Ectodermal cell (in vitro differentiated cells): ENCODE measurements around the gene SLC48A1.

Experiments
- H3K27ac ChIP-seq: 2 replicates; pipeline ENCODE4 v1.7.0; 2013; ENCODE audit warnings: mild to moderate bottlenecking, low read depth, low read length; ENCODE audit not compliant: insufficient read depth, poor library complexity, severe bottlenecking
- H3K27me3 ChIP-seq: 2 replicates; pipeline ENCODE4 v1.7.0; 2013; ENCODE audit warnings: mild to moderate bottlenecking, low read length; ENCODE audit not compliant: insufficient read depth, control insufficient read depth, poor library complexity, severe bottlenecking
- H3K36me3 ChIP-seq: one replicate; pipeline ENCODE4 v1.7.0; 2013; ENCODE audit warnings: low read length; ENCODE audit not compliant: control insufficient read depth, insufficient read depth
- H3K4me1 ChIP-seq: one replicate; pipeline ENCODE4 v1.7.0; 2013; ENCODE audit warnings: low read length; ENCODE audit not compliant: control insufficient read depth, insufficient read depth
- H3K4me3 ChIP-seq: 2 replicates; pipeline ENCODE4 v1.7.0; 2013; ENCODE audit warnings: low read depth, low read length, control low read depth; ENCODE audit not compliant: insufficient read depth
- H3K9me3 ChIP-seq: 2 replicates; pipeline ENCODE4 v1.7.0; 2013; ENCODE audit warnings: mild to moderate bottlenecking, low read length, moderate library complexity; ENCODE audit not compliant: control insufficient read depth
- WGBS, 2 experiments: methylation state at CpG; one replicate each; pipeline ENCODE4 v1.1.7; 2013; ENCODE audit warnings: missing lambda C conversion rate in 2 of 2; 5-methylcytosine and 5-hydroxymethylcytosine counted together

The SLC48A1 gene

DNA sequence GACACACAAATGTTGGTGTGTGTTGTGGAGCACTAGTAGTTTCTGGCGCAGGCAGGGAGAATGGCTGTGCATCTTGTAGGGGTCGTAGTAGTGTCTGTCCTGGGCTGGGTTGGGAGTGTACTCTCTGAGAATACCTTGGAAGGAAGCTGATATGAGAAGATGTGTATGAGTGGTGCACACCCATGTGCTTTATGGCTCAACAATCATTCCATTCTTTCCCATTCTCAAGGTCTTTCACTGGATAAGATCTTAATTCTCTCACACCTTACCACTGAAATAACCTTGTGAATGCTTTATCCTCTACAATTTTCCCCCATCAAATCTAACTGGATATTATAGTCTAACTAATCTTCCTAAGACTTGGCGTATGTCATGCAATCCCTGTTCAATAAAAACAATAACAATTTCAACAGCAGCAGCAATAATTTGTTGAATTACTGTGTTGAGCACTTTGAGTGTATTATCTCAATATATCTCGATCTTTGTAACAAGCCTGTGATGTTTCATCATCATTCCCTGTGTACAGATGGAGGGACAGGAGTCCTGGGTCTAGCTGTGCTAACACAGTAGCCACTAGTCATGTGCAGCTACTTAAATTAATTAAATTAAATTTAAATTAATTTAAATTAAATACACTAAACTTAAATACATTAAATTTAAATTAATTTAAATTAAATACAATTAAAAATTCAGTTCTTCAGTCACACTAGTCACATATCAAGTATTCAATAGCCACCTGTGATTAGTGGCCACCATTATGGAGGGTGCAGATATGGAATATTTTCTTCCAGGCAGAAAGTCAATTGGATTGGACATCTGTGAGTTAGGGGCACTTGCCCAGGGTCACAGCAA lies 3.6 kb upstream of the SLC48A1 start:
- WGBS, 2 experiments = 94% methylated on average over 4 of the region's 4 CpGs
- H3K36me3 ChIP-seq = no peaks in the 10 kb centered on the region
- H3K27me3 ChIP-seq = peaks cover 22% of the 10 kb centered on the region
- H3K4me3 ChIP-seq = no peak overlapping the region
- H3K27ac ChIP-seq = no peak overlapping the region
- H3K4me1 ChIP-seq = no peaks in the 10 kb centered on the region
- H3K9me3 ChIP-seq = no peaks in the 10 kb centered on the region

DNA sequence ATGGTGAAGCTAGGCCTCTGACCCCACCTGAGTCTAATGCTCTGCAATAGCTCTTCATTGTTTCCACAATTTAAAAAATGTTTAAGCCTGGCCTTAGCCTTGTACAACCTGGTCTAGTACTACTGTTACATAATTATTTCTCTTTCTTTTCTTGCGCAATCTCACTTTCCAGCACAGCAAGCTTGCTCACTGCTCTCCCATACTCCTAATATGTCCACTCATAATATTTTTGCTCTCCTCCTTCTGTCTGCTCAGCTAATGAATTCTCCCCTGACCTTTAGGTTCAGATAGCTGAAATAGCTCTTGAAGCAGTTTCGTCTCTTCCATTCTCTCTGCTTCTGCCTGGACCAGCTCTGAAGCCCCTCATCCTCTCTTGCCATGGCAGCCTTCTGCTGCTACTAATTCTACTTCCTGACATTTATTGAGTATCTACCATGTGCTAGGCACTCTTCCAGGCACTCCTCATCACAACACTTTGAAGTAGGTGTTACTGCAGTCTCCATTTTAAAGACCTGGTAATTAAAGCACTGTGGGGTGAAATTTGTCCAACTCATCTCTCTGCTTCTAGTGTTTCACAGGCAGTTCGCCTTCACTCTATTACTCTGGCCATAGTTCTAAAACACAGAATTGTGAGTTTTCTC lies 2.8 kb upstream of the SLC48A1 start:
- Histone ChIP-seq H3K27ac (no peak overlapping the region), H3K4me3 (no peak overlapping the region), H3K36me3 (no peaks in the 10 kb centered on the region), H3K9me3 (no peaks in the 10 kb centered on the region), H3K4me1 (no peaks in the 10 kb centered on the region), H3K27me3 (peaks cover 23% of the 10 kb centered on the region)
- WGBS, 2 experiments = 93% methylated on average over 3 of the region's 3 CpGs

DNA sequence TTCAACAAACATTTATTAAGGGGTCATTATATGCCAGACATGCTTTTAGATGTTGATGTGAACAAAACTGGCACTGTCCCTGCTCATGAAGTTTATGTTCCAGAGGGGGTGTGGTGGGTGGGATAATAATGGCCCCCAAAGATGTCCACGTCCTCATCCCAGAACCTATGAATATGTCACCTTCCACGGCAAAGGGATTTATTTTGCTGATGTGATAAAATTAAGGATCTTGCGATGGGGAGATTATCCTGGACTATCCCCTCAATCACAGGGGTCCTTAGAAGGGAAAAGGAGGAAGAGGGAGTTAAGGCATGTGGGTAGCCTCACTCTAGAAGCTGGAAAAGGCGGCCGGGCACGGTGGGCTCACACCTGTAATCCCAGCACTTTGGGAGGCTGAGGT lies 1.7 kb upstream of the SLC48A1 start:
- H3K4me3 ChIP-seq = no peak overlapping the region
- no peaks in the 10 kb centered on the region for H3K36me3 ChIP-seq
- no peaks in the 10 kb centered on the region for H3K9me3 ChIP-seq
- WGBS, 2 experiments = 93 to 94% methylated on average over 6 of the region's 6 CpGs
- H3K4me1 ChIP-seq = no peaks in the 10 kb centered on the region
- no peak overlapping the region for H3K27ac ChIP-seq
- peaks cover 23% of the 10 kb centered on the region for H3K27me3 ChIP-seq

DNA sequence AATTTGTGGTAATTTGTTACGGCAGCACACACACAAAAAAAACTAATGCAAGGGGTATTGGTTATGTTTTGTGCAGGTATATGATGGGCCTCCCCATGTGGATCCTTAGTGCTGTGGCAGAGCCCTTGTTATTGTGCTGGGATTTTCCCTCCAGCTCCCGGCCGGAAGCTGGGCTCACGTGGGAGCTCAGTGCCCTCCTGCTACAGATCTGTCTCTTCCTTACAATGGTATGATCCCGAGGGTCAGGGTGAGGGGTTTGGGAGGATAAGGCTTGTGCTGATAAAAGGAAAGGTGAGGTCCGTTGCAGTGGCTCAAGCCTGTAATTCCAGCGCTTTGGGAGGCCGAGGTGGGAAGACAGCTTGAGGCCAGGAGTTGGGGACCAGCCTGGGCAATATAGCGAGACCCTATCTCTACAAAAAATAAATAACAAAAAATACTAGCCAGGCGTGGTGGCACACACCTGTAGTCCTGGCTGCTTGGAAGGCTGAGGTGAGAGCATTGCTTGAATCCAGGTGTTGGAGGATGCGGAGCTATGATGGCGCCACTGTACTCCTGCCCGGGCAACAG lies 861 bp upstream of the SLC48A1 start:
- H3K9me3 ChIP-seq = no peaks in the 10 kb centered on the region
- H3K36me3 ChIP-seq = no peaks in the 10 kb centered on the region
- no peak overlapping the region for H3K27ac ChIP-seq
- 77 to 78% methylated on average over 13 of the region's 13 CpGs for WGBS, 2 experiments
- H3K4me3 ChIP-seq = no peak overlapping the region
- no peaks in the 10 kb centered on the region for H3K4me1 ChIP-seq
- H3K27me3 ChIP-seq = peaks cover 23% of the 10 kb centered on the region

DNA sequence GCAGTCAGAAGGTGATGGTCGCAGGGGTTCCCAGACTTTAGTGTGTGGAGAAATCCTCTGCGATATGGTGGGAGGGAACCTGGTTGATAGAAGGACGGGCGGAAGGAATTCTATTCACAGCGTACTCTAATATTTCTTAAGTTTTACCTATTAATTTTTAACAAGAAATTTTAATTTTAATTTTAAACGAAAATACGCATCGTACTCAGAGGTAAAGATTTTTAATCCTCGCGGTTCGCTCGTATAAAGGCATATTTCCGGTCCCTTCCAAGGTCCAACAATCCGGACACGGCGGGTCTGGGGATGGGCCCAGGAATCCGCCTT lies 338 bp upstream of the SLC48A1 start:
- H3K27ac ChIP-seq = no peak overlapping the region
- 23 to 29% methylated on average over 14 to 16 of the region's 17 CpGs for WGBS, 2 experiments
- H3K4me3 ChIP-seq = peak overlapping the region; percentile 73
- H3K4me1 ChIP-seq = peaks cover under 1% of the 10 kb centered on the region
- no peaks in the 10 kb centered on the region for H3K36me3 ChIP-seq
- peaks cover 23% of the 10 kb centered on the region for H3K27me3 ChIP-seq
- H3K9me3 ChIP-seq = no peaks in the 10 kb centered on the region

DNA sequence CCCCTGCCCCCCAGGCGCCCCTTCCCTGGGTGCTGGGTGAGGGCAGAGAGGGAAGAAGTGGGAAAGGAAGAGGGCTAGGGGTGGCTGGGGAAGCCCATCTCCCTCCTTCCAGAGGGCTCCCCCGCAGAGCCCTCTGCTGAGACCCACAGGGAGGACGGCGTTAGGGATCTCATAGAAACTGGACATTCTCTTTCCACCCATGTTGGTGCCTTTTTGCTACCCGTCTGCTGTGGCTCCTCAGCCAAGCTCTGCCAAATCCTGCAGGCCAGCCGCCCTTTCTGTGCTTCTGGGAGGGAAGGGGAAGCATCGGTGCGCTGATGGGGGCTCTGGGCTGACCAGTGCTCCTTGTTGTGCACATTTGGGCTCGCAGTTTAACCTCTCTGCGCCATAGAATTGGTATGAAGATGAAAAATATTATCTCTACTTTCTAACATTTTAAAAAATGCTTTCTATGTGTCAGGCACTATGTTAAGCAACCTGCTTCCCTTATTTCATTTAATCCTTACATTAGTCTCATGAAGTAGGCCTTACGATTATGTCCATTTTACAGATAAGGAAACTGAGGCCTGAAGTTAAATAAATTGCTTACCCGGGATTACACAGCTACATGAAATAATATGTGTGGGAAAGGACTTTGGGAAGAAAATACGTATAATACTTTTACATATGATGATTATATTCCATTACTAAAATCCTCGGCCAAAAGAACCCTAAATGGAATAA lies 981 bp downstream of the SLC48A1 start:
- Histone ChIP-seq H3K4me1 (peaks cover 11% of the 10 kb centered on the region), H3K27ac (no peak overlapping the region), H3K36me3 (no peaks in the 10 kb centered on the region), H3K4me3 (peak overlapping the region; percentile 73), H3K9me3 (no peaks in the 10 kb centered on the region), H3K27me3 (peaks cover 23% of the 10 kb centered on the region)
- WGBS, 2 experiments = 71% methylated on average over 11 to 13 of the region's 14 CpGs

DNA sequence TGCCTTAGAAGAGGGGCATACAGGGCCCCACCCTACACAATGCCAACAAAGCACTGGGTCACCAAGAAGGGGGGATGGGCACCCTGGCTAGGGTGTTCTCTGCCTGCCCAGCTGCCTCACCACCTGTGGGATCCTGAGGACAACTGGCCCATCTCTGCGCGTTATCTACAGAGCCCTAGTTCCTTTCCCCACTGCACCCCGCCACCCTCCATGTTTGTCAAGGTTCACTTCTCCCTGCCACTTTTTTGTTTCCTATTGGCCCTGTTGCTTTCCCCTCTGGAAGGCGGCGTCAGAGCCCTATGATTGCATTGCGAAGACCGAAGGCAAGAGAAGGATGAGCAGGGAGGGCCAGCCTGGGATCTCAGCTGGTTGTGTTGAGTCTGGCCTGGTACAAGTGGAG lies 1.6 kb downstream of the SLC48A1 start:
- H3K4me3 ChIP-seq = no peak overlapping the region
- H3K4me1 ChIP-seq = peaks cover 12% of the 10 kb centered on the region
- no peak overlapping the region for H3K27ac ChIP-seq
- H3K27me3 ChIP-seq = peaks cover 23% of the 10 kb centered on the region
- 95 to 98% methylated on average over 7 of the region's 7 CpGs for WGBS, 2 experiments
- no peaks in the 10 kb centered on the region for H3K9me3 ChIP-seq
- H3K36me3 ChIP-seq = no peaks in the 10 kb centered on the region

DNA sequence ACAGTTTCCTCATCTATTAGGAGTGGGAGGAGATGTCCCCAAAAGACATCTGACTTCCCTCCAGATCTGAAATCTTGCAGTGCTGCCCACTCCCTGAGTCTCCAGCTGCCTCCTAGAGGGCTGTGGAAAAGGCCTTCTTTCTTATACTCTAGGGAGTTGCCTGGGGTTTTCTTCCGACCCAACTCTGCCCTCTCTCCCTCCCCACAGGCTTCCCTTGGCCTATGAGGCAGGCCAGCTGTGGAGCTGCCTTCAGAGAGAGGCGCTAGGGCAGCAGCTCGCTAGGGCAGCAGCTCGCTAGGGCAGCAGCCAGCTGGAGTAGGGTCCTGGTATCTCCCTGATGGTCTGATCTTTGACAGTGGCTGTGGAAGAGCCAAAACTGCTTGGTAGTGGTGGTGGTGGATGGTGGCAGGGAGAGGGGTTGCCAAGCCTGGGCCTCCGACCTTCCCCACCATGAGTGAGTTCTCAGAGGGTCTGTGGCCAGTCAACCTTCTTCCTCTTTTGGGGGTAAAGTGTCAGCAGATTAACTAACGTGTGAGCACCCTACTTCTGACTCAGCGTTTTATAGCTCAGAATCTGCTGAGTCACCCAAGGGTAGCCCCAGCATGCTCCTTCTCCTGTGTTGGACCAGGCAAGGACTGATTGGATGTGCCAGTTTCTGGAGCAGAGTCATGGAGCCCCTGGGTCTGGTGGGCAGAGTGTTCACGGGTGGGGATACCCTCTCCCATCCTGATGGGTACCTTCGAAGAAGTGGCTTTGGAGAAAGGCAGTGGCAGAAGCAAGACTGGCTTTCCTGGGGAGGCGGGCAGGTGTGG lies 2.3 kb downstream of the SLC48A1 start:
- Histone ChIP-seq H3K4me1 (peaks cover 12% of the 10 kb centered on the region), H3K27me3 (peaks cover 23% of the 10 kb centered on the region), H3K4me3 (no peak overlapping the region), H3K36me3 (no peaks in the 10 kb centered on the region), H3K9me3 (no peaks in the 10 kb centered on the region), H3K27ac (no peak overlapping the region)
- WGBS, 2 experiments = 89 to 90% methylated on average over 10 of the region's 10 CpGs

DNA sequence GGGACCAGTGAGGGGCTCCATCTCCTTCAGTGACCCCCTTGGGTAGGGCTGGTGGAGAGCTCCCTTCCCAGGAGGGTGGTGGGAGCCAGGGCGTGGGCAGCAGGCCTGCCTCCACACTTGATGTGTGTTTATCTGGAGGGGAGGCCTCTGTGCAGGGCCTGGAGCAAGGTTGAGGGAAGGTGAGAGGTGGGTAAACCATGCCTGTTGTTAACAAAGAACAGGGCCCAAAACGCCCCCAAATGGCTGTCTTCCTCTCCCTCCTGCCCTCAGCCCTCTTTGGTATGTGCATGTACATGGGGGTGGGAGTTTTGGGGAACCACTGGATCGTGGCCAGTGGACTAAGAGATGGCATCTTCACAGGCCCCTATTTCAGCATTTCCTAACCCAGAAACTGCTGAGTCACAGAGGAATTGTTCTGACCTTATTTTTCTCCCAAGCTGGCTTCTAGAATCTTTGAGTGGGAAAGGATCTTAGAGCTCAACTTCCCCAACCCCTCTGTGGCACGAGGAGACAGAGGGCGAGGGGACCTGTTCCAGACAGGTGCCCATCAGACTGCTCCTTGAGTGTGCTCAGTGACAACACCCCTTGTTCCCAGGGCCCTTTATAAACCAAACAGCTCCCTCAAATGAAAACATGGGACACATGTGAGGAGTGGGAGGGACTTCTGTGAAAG lies 3.6 kb downstream of the SLC48A1 start:
- 85 to 86% methylated on average over 4 to 5 of the region's 5 CpGs for WGBS, 2 experiments
- H3K4me3 ChIP-seq = no peak overlapping the region
- no peaks in the 10 kb centered on the region for H3K9me3 ChIP-seq
- H3K27me3 ChIP-seq = peaks cover 23% of the 10 kb centered on the region
- H3K36me3 ChIP-seq = no peaks in the 10 kb centered on the region
- H3K27ac ChIP-seq = no peak overlapping the region
- H3K4me1 ChIP-seq = peaks cover 12% of the 10 kb centered on the region
